NCI-H1092 (cell line): Measurements from ENCODE around the gene FEM1B.

Experiments
- DNase-seq: peaks from one replicate; lab custom pipeline; 2025; lab: John Stamatoyannopoulos, UW

The FEM1B gene

GRCh38 chr15:68285259-68285980 is 7.9 kb downstream of the FEM1B start:
- DNase-seq, result no peak

DNA sequence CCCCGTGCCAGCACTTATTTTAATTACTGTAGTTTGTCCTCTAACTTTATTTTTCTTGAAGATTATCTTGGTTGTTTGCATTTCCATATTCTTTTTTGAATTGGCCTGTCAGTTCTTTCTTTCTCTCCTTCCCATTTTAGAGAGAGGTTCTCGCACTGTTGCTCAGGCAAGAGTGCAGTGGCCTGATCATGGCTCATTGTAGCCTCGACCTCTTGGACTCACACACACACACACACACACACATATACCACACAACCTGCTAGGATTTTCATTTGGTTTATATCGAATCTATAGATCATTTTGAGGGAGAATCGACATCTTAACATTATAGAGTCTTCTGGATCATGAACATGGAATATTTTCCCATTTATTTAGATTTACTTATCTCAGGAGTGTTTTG is 8.7 kb downstream of the FEM1B start:
- no peak for DNase-seq

DNA sequence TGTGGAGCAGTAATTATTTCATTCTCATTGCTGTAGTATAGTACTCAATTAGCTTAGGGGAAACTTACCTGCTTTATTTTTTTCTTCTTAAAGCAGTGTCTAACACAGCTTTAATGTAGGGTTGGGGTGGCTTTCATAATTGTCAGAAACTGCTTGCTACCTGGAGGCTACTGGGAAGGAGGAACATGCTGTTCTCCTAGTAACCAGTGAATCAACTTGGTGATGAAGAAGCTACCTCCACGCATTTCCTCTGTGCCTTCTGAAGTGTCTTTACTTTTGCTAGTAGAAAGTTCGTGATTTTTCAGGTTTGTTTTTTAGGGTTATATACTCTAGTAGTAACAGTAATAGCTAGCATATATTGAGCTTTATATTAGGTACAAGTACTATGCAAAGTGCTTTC is 11.5 kb downstream of the FEM1B start:
- DNase-seq, result no peak

DNA sequence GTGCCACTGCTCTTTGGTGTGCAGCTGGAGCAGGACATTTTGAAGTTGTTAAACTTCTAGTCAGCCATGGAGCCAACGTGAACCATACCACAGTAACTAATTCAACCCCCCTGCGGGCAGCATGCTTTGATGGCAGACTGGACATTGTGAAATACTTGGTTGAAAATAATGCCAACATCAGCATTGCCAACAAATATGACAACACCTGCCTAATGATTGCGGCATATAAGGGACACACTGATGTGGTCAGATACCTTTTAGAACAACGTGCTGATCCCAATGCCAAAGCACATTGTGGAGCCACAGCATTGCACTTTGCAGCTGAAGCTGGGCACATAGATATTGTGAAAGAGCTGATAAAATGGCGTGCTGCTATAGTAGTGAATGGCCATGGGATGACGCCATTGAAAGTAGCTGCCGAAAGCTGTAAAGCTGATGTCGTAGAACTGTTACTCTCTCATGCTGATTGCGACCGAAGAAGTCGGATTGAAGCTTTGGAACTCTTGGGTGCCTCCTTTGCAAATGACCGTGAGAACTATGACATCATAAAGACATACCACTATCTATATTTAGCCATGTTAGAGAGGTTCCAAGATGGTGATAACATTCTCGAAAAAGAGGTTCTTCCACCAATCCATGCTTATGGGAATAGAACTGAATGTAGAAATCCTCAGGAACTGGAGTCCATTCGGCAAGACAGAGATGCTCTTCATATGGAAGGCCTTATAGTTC is 12.2 kb downstream of the FEM1B start:
- no peak for DNase-seq

GRCh38 chr15:68290715-68291114 is 13.2 kb downstream of the FEM1B start:
- DNase-seq, result no peak

GRCh38 chr15:68292157-68292781 is 14.7 kb downstream of the FEM1B start:
- no peak for DNase-seq

- no peak for DNase-seq
Observed at GRCh38 chr15:68292967-68293366, 15.4 kb downstream of the FEM1B start.

DNA sequence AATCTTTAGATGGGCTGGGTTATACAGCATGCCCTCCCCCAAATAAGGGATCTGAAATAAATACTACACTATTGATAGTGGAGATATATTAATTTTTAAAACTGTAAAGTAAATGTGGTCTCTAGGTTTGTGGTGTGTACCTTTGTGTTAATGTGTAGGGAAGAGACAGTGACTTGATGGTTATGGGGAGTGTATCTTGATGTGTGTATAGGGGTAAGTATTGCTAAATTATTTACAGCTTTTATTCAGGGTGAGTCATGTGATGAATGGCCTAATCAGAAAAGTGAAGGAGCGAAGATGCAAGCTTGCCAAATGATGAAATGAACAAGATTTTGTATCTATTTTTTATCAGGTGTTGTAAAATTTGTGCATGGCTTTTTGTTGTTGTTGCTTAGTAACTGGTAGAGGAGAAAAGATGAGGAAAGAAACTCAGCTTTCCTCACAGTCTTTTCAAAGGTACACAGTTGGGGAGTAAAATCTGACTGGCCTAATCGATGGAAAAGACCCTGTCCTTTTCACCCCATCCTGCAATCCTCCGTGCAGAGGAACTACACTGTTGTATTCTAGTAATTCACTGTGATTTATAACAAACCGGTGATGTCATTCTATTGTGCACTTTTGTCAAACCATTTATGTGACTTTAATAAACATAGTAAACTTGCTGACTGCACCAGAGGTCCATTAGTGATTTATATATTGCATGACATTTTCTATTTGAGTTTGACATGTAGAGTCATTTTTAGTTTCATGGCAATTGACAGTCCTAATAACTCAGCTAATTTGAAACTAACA is 17.7 kb downstream of the FEM1B start:
- no peak for DNase-seq

DNA sequence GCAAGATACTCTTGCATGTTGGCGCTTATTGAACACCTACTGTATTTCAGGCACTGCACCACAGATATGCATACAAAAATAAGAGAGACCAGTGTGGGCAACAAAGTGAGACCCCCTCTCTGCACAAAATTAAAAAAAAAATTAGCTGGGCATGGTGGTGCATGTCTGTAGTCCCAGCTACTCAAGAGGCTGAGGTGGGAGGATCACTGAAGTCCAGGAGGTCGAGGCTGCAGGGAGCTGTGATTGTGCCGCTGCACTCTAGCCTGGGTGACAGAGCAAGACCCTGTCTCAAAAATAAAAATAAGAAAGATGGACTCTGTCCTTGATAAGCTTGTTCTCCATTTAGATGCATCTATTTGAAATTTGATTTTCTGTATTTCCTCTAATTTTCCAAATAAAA is 20.8 kb downstream of the FEM1B start:
- no peak for DNase-seq

DNA sequence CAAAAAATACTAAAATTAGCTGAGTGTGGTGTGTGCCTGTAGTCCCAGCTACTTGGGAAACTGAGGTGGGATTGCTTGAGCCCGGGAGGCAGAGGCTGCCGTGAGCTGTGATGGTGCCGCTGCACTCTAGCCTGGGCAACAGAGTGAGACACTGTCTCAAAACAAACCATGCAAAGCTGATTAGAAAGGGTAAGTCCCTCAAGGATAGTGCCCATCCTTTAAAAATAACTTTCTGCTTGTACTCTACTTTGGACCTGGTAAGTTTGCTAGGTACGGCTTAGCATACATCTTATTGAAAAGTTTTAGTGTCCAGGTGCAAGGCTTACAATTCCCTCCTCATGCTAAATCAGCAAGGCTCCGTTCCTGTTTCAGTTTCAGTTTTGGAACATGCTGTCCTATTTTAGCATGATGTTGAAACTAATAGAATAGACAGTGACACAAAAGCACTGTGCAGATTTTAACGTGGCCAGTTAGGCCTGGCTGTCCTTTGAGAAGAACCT is 21.4 kb downstream of the FEM1B start:
- no peak for DNase-seq

GRCh38 chr15:68299436-68299835 is 21.9 kb downstream of the FEM1B start:
- DNase-seq, result no peak

GRCh38 chr15:68300115-68300940 is 22.8 kb downstream of the FEM1B start:
- no peak for DNase-seq

DNA sequence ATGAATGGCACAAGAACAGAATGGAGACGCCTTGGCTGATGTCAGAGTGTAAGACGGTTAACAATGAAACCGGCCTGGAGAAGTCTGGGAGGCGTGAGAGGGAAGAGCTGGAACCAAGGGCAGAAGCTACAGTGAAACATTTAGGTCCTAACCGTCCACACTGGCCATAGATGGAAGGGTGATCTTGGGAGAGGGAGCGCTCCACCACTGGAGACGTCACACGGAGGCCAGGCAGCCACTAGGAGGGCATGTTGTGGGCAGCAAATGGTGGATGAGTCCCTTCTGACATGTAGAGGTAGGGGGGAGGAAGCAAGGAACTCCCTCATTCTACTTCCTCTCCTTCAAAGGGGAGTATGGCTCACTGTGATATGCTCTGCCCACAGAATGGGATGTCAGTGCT is 23.8 kb downstream of the FEM1B start:
- no peak for DNase-seq

GRCh38 chr15:68302729-68303128 is 25.2 kb downstream of the FEM1B start:
- DNase-seq, result no peak

GRCh38 chr15:68303134-68303533 is 25.6 kb downstream of the FEM1B start:
- DNase-seq, result no peak

GRCh38 chr15:68303560-68304436 is 26.3 kb downstream of the FEM1B start:
- DNase-seq, result no peak

DNA sequence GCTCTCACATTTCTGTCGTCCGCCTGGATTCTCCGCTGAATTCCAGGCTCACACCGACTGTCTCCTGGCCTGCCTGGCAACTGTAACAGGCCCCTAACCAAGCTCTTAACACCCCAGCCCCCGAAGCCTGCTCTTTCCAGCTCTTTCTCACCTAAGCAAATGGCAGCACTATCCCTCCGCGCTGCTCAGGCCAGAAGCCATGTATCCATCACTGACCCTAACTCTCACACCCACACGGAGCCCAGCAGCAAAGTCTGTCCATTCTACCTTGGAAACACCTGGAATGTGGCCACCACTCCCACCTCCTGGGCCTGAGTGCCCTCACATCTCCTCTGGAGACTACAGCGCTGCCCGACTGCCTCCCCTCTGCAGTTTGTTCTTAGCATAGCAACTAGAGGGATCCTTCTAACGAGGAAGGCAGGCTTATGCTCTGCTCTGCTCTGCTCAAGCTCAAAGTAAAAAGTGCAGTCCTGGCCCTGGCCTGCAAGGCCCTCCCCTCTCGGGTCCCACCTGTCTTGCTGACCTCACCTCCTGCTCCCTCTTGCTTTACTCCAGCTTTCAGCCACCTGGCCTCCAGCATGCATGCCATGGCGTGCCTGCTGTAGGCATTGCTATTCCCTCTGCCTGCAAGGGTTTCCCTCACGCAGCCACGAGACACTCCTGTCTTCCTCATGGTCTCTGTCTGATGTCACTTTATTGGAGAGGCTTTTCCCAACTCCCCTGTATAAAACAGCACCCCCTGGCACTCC is 27.2 kb downstream of the FEM1B start:
- no peak for DNase-seq

GRCh38 chr15:68305420-68305871 is 27.9 kb downstream of the FEM1B start:
- no peak for DNase-seq

DNA sequence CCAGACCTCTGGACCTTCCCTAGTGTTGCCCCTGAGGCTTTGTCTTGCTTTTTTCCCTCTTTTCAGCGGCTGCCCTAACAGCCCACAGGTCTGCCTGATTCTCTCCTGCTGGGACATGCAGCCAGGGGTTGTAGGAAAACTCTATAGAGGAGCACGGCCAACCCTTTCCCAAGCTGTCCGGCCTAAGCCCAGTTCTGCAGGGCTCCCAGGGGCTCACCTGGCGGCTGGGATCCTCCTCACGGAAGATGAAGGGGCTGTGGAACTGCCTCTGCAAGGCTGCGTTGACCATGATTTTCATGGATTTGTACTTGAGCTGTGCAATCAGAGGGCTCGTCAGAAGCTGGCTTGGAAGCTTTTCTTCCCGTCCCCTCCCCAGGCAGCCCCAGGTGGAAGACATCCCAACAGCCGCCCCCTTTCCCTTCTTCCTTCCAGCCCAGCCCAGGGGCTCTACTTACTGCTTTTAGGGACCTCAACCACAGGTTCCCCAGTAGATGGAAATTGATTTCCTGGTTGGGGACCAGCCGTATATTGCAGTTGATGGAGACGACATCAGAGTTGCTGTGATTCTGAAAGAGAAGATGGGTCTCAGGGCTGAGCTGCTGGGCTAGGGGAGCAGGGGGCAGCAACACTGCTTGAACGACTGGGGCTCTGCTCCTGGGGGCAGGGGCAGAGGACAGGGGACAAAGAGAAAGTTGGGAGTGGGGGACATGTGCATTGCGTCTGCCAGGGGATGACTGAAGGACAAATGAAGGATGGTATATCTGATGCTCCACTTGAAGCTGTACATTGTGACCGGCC is 29.8 kb downstream of the FEM1B start:
- DNase-seq, result no peak
